B cell (primary cell): ENCODE measurements around the gene LRRC15. TPM values are rescaled to one million over a fixed set of nuclear protein-coding genes. Genes with fewer than 3 reads are reported as not detected.

Experiments used
- ATAC-seq: fragments of 200-7000 bp; cut with Tn5 transposase; one replicate; pipeline ENCODE4 v1.10.0; 2021; ENCODE audit warnings: low read depth, mild to moderate bottlenecking, moderate number of reproducible peaks, moderate library complexity
- CTCF ChIA-PET: fragments of 350-600 bp; sonication (Branson Sonifier 250); formaldehyde crosslinking; loops from one replicate; lab custom pipeline; 2021; ENCODE audit warnings: antibody characterized with exemption, inconsistent platforms; lab: Charles Lee
- POLR2A ChIA-PET: fragments of 350-600 bp; sonication (Branson Sonifier 250); formaldehyde crosslinking; loops from one replicate; lab custom pipeline; 2021; ENCODE audit warnings: antibody characterized with exemption; lab: Charles Lee
- DNase-seq: peaks from one replicate; pipeline ENCODE4 v3.0.0; 2013
- H2AFZ ChIP-seq: 2 replicates; pipeline ENCODE4 v1.6.1; 2012; ENCODE audit warnings: mild to moderate bottlenecking, low read depth, low read length; ENCODE audit not compliant: insufficient read depth, poor library complexity, severe bottlenecking
- H3K27ac ChIP-seq, 2 donors: 1 replicate in 1 of 2; 2 replicates in 1 of 2; pipeline ENCODE4 v1.5.1; 2012 to 2013; ENCODE audit warnings: low read length in 2 of 2, mild to moderate bottlenecking in 2 of 2, moderate library complexity in 1 of 2
- H3K27me3 ChIP-seq, 4 experiments: fragments of 200-600 bp in 1 of 4; sonication (generic) in 1 of 4; replicated peaks in 1 of 4; 1 replicate in 2 of 4; 2 replicates in 2 of 4; pipeline versions ENCODE4 v1.6.1 to v1.7.0; 2013 to 2016; ENCODE audit warnings: low read length in 3 of 4, mild to moderate bottlenecking in 2 of 4, mixed read lengths in 1 of 4, moderate library complexity in 1 of 4; ENCODE audit not compliant: insufficient read depth in 4 of 4, control insufficient read depth in 3 of 4; ENCODE audit errors: control extremely low read depth in 1 of 4
- H3K36me3 ChIP-seq, 2 experiments: replicated peaks in 1 of 2; 1 replicate in 1 of 2; 2 replicates in 1 of 2; pipeline versions ENCODE4 v1.6.1 to v1.7.1; 2013; ENCODE audit warnings: low read length in 1 of 2; ENCODE audit not compliant: insufficient read depth in 2 of 2, control insufficient read depth in 1 of 2; ENCODE audit errors: control extremely low read depth in 1 of 2, extremely low read depth in 1 of 2
- H3K4me1 ChIP-seq, 2 donors: fragments of 200-600 bp in 1 of 2; sonication (generic) in 1 of 2; 1 replicate in 1 of 2; 2 replicates in 1 of 2; pipeline versions ENCODE4 v1.5.1 to v1.6.1; 2013 to 2017; ENCODE audit warnings: low read length in 2 of 2; ENCODE audit not compliant: control insufficient read depth in 2 of 2, insufficient read depth in 2 of 2
- H3K4me2 ChIP-seq: replicated peaks from 2 replicates; pipeline ENCODE3; 2012; ENCODE audit warnings: mild to moderate bottlenecking, low read depth, low read length; ENCODE audit not compliant: poor library complexity, severe bottlenecking
- H3K4me3 ChIP-seq, 5 experiments: fragments of 200-600 bp in 1 of 5; sonication (generic) in 1 of 5; 1 replicate in 3 of 5; 2 replicates in 2 of 5; pipeline versions ENCODE4 v1.5.1 to v1.7.0; 2011 to 2016; ENCODE audit warnings: low read length in 4 of 5, mild to moderate bottlenecking in 4 of 5, low read depth in 2 of 5, control low read depth in 1 of 5, moderate library complexity in 1 of 5; ENCODE audit not compliant: insufficient read depth in 1 of 5; ENCODE audit errors: control extremely low read depth in 1 of 5, extremely low read depth in 1 of 5
- H3K79me2 ChIP-seq: fragments of 200-600 bp; sonication (generic); one replicate; pipeline ENCODE4 v1.6.0; 2016; ENCODE audit warnings: low read length; ENCODE audit not compliant: control insufficient read depth, insufficient read depth
- H3K9ac ChIP-seq: fragments of 200-600 bp; sonication (generic); 2 replicates; pipeline ENCODE4 v1.6.1; 2017; ENCODE audit warnings: mild to moderate bottlenecking, low read length, moderate library complexity
- H3K9me3 ChIP-seq, 3 donors: one replicate each; pipeline versions ENCODE4 v1.6.1 to v1.7.1; 2013; ENCODE audit warnings: low read length in 2 of 3; ENCODE audit not compliant: control insufficient read depth in 2 of 3, insufficient read depth in 1 of 3; ENCODE audit errors: control extremely low read depth in 1 of 3
- H4K20me1 ChIP-seq: 2 replicates; pipeline ENCODE4 v1.6.0; 2012; ENCODE audit warnings: mild to moderate bottlenecking, low read length; ENCODE audit not compliant: insufficient read depth, control insufficient read depth, poor library complexity, severe bottlenecking
- H3K27ac Mint-ChIP-seq: one replicate; pipeline ENCODE4 v1.8.0; 2021; ENCODE audit warnings: mixed read lengths
- H3K27me3 Mint-ChIP-seq: one replicate; pipeline ENCODE4 v1.8.0; 2021; ENCODE audit warnings: mixed read lengths
- H3K4me1 Mint-ChIP-seq: one replicate; pipeline ENCODE4 v1.8.0; 2021; ENCODE audit warnings: mixed read lengths
- H3K4me3 Mint-ChIP-seq: one replicate; pipeline ENCODE4 v1.8.0; 2021; ENCODE audit warnings: mixed read lengths
- H3K9me3 Mint-ChIP-seq: one replicate; pipeline ENCODE4 v1.8.0; 2022; ENCODE audit warnings: mixed read lengths; ENCODE audit not compliant: insufficient read depth
- CTCF ChIP-seq: fragments of 200-600 bp; IDR thresholded peaks from one replicate; pipeline ENCODE4 v1.8.0; 2022; ENCODE audit warnings: antibody characterized with exemption, mild to moderate bottlenecking
- EZH2 ChIP-seq: IDR thresholded peaks from 2 replicates; pipeline ENCODE4 v1.6.1; 2012; ENCODE audit warnings: borderline replicate concordance, low read depth, mild to moderate bottlenecking, moderate library complexity, low read length; ENCODE audit not compliant: insufficient read depth, poor library complexity, severe bottlenecking
- WGBS: methylation state at CpG from one replicate; pipeline ENCODE4 v1.1.5; 2013; ENCODE audit warnings: missing lambda C conversion rate; ENCODE audit not compliant: insufficient coverage; 5-methylcytosine and 5-hydroxymethylcytosine counted together
- intact Hi-C: fragments of 100-400 bp; cut with micrococcal nuclease; formaldehyde crosslinking; loops from one replicate; pipeline ENCODE4 v1.10.0; 2022
- polyA plus RNA-seq: library from polyadenylated mRNA; depleted of rRNA; stranded (reverse); fragments of >200 nt; gene quantifications from 2 replicates; pipeline ENCODE4 v1.2.3, GENCODE V29; 2012
- total RNA-seq, 2 donors: library from RNA; stranded (reverse); fragments of 120-200 nt in 1 of 2; gene quantifications; 1 replicate in 1 of 2; 2 replicates in 1 of 2; pipeline versions ENCODE4 v1.2.3 to v1.2.4, GENCODE V29; 2013 to 2022

LRRC15 gene
- total and polyA plus RNA-seq, 2 donors (not counting 1 experiment from before 2014, with no cell fraction given) = not detected

GRCh38 chr3:194351952-194352536 is 17.5 kb downstream of the LRRC15 start:
- no peak overlapping the region for H3K4me3 ChIP-seq
- H3K4me1 Mint-ChIP-seq = no peaks in the 10 kb centered on the region
- peaks cover 5% of the 10 kb centered on the region for H3K27me3 Mint-ChIP-seq
- H4K20me1 ChIP-seq = no peaks in the 10 kb centered on the region
- H3K4me3 Mint-ChIP-seq = no peak overlapping the region
- 97% methylated on average over 14 of the region's 14 CpGs for WGBS
- TF ChIP-seq EZH2 = no peak
- no peak for TF ChIP-seq CTCF
- no peak overlapping the region for H2AFZ ChIP-seq
- ChIA-PET POLR2A (no interaction called here), CTCF (no interaction called here)
- no peaks in the 10 kb centered on the region for H3K9me3 Mint-ChIP-seq
- H3K27me3 ChIP-seq = no peaks in the 10 kb centered on the region
- H3K79me2 ChIP-seq = no peaks in the 10 kb centered on the region
- H3K36me3 ChIP-seq = no peaks in the 10 kb centered on the region
- no peak overlapping the region for H3K27ac Mint-ChIP-seq
- intact Hi-C loops = no loop called here
- no peak overlapping the region for H3K9ac ChIP-seq
- no peak overlapping the region for H3K4me2 ChIP-seq
- H3K27ac ChIP-seq = no peak overlapping the region
- H3K4me1 ChIP-seq = no peaks in the 10 kb centered on the region
- ATAC-seq (no peak), DNase-seq (no peak)
- no peaks in the 10 kb centered on the region for H3K9me3 ChIP-seq

GRCh38 chr3:194351080-194351672 is 18.4 kb downstream of the LRRC15 start, which contains the start of gene CPN2:
Gene CPN2 (minus strand): TSS chr3:194351328. CDS start chr3:194342702, 8,626 bp downstream.
- Histone ChIP-seq H3K27ac (no peak within 1 kb of the TSS), H3K79me2 (no peaks in the 10 kb centered on the region), H2AFZ (no peak within 1 kb of the TSS), H3K36me3 (no peaks in the 10 kb centered on the region), H4K20me1 (no peaks in the 10 kb centered on the region), H3K4me2 (no peak within 1 kb of the TSS), H3K4me1 (no peaks in the 10 kb centered on the region), H3K9ac (no peak within 1 kb of the TSS), H3K27me3 (no peaks in the 10 kb centered on the region), H3K4me3 (no peak within 1 kb of the TSS), H3K9me3 (no peaks in the 10 kb centered on the region)
- ChIA-PET POLR2A (no interaction called here), CTCF (no interaction called here)
- Mint-ChIP-seq H3K27ac (no peak within 1 kb of the TSS), H3K9me3 (no peaks in the 10 kb centered on the region), H3K4me3 (no peak within 1 kb of the TSS), H3K4me1 (no peaks in the 10 kb centered on the region), H3K27me3 (peaks cover 3% of the 10 kb centered on the region)
- intact Hi-C loops = no loop called here
- ATAC-seq = no peak
- no peak for DNase-seq
- TF ChIP-seq CTCF = no peak
- no peak for TF ChIP-seq EZH2
- WGBS = 93% methylated on average over 22 of the region's 24 CpGs
